ENCODE data around the gene STAG1.
A peak's percentile ranks its signal among the peaks of the same experiment; 100 is the strongest.
"Not testable (repeated sequence)": the region's sequence is repeated elsewhere in the genome, so short reads cannot be mapped to it uniquely, and the experiment has no call there.

The STAG1 gene

GRCh38 chr3:136698361-136698760, 53.8 kb downstream of the STAG1 start:
- no peak for DNase-seq

GRCh38 chr3:136696797-136697196, 55.4 kb downstream of the STAG1 start:
- DNase-seq, result no peak

DNA sequence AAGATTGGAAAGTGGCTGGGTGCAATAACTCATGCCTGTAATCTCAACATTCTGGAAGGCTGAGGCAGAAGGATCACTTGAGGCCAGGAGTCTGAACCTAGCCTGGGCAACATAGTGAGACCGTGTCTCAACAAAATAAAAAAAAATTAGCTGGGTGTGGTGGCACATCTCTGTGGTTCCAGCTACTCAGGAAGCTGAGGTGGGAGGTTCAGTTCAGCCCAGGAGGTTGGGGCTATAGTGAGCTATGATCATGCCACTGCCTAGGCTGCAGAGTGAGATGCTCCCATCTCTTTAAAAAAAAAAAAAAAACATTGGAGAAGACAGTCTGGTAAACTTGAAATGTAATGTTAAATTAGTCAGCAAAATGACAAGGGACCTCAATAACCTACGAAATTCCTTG, 57.9 kb downstream of the STAG1 start:
- DNase-seq, result no peak

DNA sequence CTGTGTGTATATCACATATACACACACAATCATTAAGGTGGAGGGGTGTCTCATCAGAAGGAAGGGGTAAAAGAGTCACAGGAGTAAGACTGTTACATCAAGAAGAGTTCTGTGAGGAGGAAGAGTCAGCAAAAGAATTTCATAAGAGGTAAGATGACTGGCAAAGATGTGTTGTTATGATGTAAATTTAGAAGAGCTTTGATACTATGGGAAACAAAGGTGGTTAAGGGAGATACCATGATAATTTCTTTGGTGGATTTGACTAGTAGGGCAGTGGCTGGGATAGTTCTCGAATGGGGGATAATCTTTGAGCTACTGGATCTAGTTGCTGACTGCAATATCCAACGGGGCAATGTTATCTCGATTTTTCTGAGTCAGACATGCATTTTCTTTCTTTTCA, 61.6 kb downstream of the STAG1 start:
- no peak for DNase-seq

GRCh38 chr3:136685882-136686281, 66.3 kb downstream of the STAG1 start:
- no peak for DNase-seq

DNA sequence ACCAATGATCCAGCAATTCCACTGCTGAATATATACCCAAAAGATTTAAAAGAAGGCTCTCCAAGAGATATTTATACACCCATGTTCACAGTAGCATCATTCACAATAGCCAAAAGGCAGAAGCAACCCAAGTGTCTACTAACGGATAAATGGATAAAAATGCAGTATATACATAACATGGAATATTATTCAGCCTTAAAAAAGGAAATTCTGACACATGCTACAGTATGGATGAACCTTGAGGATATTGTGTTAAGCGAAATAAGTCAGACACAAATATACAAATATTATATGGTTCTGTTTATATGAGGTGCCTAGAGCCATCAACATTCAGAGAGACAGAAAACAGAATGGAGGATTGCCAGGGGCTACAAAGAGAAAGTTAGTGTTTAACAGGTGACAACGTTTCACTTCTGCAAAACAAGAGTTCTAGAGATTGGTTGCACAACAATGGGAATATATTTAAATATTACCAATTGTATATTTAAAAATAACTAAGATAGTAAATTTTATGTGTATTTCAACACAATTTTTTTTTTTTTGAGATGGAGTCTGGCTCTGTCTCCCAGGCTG, 69.4 kb downstream of the STAG1 start:
- no peak for DNase-seq

DNA sequence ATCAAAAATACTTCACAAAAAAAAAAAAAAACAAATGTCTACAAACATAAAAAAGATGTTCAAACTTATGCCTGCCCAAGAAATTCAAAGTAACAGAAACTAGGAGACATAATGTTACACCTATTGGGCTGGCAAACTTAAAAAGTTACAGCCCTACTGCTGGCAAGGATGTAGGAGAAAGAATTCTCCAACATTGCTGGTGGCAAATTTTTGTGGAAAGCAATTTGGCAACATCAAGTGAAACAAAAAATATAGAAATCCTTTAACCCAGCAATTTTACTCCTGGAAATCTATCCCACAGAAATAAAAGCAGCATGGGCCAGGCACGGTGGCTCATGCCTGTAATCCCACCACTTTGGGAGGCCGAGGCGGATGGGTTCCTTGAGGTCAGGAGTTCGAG, 73.2 kb downstream of the STAG1 start:
- no peak for DNase-seq

DNA sequence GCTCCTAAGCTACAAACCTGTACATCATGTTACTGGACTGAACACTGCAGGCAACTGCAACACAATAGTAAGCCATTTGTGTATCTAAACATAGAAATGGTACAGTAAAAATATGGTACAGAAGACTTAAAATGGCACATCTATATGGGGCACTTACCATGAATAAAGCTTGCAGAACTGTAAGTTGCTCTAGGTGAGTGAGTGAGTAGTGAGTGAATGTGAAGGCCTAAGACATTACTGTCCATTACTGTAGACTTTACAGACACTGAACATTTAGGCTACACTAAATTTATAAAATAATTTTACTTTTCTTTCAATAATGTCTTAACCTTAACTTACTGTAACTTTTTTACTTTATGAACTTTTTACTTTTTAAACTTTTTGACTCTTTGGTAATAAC, 76.2 kb downstream of the STAG1 start:
- no peak for DNase-seq

GRCh38 chr3:136675150-136675858, 76.9 kb downstream of the STAG1 start:
- no peak for DNase-seq

- no peak for DNase-seq
Measured at GRCh38 chr3:136672457-136672856, 79.7 kb downstream of the STAG1 start.

DNA sequence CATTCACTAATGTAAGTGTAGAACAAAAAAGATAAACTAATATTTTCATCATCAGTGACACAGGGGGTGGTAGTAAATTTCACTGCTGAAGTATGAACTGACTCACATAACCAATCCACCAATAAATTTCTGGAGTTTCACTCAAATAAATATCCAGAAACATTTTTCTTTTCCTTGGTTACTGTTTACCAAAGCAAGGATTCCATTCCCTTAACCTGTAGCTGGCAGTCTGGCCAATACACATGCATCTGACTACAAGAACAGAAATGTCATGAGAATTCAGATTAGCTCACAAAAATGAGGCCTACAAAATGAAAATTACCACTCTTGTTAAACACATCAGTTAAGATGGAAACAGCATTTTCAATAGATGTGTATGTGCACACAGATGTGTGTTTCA, 80.3 kb downstream of the STAG1 start:
- DNase-seq, result no peak

DNA sequence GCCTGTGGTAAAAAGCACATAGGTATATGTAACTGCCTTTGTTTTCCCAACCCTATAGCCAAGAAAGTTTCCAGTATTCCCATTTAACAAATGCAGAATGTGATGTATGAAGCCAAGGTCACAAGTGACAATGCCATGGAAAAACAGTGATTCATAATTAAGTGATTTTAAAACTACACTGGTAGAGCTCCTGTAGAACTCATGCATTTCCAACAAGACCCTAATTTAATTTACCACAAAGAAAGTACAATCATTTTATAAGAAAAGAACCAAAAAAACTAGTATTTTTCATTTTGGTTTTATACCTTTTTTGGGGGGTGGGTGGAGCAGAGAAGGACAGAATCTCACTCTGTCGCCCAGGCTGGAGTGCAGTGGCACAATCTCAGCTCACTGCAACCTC, 82.0 kb downstream of the STAG1 start:
- DNase-seq, result no peak

- no peak for DNase-seq
Measured at GRCh38 chr3:136667081-136667480, 85.1 kb downstream of the STAG1 start.

DNA sequence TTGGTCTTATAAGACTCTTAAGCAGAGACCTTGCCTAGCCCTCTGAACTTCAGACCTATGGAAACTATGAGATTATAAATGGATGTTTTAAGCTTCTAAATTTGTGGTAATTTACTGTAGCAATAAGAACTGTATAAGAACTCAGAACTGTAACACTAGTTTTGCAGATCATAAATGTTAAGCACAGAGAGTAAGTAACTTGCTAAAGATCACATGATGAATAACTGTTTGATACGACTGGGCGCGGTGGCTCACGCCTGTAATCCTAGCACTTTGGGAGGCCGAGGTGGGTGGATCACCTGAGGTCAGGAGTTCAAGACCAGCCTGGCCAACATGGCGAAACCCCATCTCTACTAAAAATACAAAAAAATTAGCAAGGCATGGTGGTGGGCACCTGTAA, 85.9 kb downstream of the STAG1 start:
- not testable (repeated sequence) for DNase-seq

- no peak for DNase-seq
Measured at GRCh38 chr3:136664771-136665170, 87.4 kb downstream of the STAG1 start.

DNA sequence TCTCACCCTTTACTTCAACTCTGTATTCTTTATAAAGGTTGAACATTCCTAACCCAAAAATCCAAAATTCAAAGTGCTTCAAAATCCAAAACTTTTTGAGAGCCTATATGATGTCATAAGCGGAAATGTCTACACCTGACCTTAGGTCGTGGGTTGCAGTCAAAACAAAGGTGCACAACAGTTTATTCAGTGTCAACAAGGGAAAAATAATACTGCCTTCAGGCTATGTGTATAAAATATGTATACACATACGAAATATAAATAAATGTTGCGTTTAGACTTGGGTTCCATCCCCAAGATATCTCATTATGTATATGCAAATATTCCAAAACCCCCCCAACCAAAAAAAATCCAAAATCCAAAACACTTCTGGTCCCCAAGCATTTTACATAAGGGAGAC, 90.9 kb downstream of the STAG1 start:
- no peak for DNase-seq

GRCh38 chr3:136658946-136659682, 93.1 kb downstream of the STAG1 start:
- DNase-seq, result peak; percentile 14

DNA sequence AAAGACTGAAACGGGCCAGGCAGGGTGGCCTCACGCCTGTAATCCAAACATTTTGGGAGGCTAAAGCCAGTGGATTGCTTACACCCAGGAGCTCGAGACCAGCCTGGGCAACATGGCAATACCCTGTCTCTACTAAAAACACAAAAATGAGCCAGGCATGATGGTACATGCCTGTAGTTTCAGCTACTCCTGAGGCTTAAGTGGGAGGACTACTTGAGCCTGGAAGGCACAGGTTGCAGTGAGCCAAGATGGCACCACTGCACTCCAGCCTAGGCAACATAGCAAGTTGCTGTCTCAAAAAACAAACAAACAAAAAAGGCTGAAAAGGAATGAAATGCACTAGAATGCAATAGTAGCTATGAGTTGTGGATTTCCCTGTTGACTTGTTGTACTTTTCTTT, 94.7 kb downstream of the STAG1 start:
- DNase-seq, result no peak

- DNase-seq, result no peak
Measured at GRCh38 chr3:136653628-136654027, 98.5 kb downstream of the STAG1 start.

DNA sequence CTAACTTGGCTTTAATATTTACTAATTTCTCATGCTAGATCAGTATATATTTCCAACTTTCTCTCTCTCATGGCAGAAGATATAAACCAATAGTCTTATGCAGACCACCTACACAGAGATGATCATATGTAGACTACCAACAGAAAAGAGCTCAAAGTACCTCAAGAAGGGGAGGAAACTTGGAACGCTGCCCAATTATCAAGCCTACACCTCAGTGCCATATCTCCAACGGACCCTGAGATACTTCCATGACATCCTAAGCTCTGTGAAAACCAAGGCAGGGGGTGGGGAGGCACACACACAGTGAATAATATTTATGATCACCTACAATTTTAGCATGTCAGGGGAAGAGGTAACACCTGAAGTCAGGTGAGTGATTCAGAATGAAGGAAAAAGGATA, 100.6 kb downstream of the STAG1 start:
- no peak for DNase-seq

GRCh38 chr3:136650461-136650860, 101.7 kb downstream of the STAG1 start:
- DNase-seq, result no peak

GRCh38 chr3:136645915-136646314, 106.3 kb downstream of the STAG1 start:
- DNase-seq, result no peak

DNA sequence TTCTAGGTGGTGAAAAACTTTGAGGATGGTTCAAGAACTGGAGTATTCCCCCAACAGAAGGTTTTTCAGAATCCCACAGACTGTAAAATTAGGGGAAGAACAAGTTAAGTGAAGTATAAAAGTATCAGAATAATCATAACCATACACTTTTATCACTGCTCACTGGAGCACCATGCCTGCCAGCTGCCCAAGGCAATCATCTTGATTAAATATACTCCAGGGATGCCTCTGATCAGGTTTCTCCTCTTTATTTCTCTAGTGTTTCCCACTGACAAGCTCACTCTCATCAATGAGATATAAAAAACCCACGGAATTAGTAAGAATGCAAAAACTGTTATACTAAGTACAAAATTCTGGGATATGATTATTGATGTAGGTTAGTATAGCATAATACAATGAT, 108.0 kb downstream of the STAG1 start:
- no peak for DNase-seq

DNA sequence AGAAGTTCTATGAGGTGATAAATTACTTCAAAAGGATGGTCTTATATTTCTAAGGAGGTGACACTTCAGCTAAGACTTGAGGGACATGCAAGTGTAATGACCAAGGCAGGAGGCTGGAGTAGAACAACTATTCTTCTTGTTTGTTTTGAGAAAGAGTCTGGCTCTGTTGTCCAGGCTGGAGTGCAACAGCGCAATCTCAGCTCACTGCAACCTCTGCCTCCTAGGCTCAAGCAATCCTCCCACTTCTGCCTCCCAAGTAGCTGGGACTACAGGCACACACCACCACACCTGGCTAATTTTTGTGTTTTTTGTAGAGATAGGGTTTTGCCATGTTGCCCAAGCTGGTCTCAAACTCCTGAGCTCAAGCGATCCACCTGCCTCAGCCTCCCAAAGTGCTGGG, 108.8 kb downstream of the STAG1 start:
- DNase-seq, result not testable (repeated sequence)
